Measurements from ENCODE around the gene CDPF1.

The CDPF1 gene

GRCh38 chr22:46256358-46256958 is 6.4 kb upstream of the CDPF1 start:
- DNase-seq = no peak

GRCh38 chr22:46251816-46252380 is 1.8 kb upstream of the CDPF1 start:
- DNase-seq = no peak

GRCh38 chr22:46251266-46251665 is 1.2 kb upstream of the CDPF1 start:
- DNase-seq = no peak

GRCh38 chr22:46250783-46251125 is 661 bp upstream of the CDPF1 start:
- no peak for DNase-seq

GRCh38 chr22:46247443-46247975 is 2.6 kb downstream of the CDPF1 start:
- no peak for DNase-seq

- DNase-seq = no peak
Measured at GRCh38 chr22:46246178-46246577, 3.9 kb downstream of the CDPF1 start.

GRCh38 chr22:46245511-46245910 is 4.6 kb downstream of the CDPF1 start:
- no peak for DNase-seq

- DNase-seq = no peak
Measured at GRCh38 chr22:46244771-46245170, 5.3 kb downstream of the CDPF1 start.

GRCh38 chr22:46242076-46242475 is 8.0 kb downstream of the CDPF1 start:
- no peak for DNase-seq

- DNase-seq = no peak
Measured at GRCh38 chr22:46241396-46242007, 8.6 kb downstream of the CDPF1 start.

- DNase-seq = no peak
Measured at GRCh38 chr22:46240907-46241306, 9.2 kb downstream of the CDPF1 start.

- DNase-seq = no peak
Measured at GRCh38 chr22:46240506-46240905, 9.6 kb downstream of the CDPF1 start.

- DNase-seq = no peak
Measured at GRCh38 chr22:46240073-46240472, 10.0 kb downstream of the CDPF1 start.

- no peak for DNase-seq
Measured at GRCh38 chr22:46239261-46240048, 10.6 kb downstream of the CDPF1 start.

GRCh38 chr22:46238541-46238940 is 11.6 kb downstream of the CDPF1 start:
- no peak for DNase-seq

- no peak for DNase-seq
Measured at GRCh38 chr22:46237453-46238124, 12.5 kb downstream of the CDPF1 start.

- DNase-seq = no peak
Measured at GRCh38 chr22:46234969-46235368, 15.1 kb downstream of the CDPF1 start.

- no peak for DNase-seq
Measured at GRCh38 chr22:46233231-46233630, 16.9 kb downstream of the CDPF1 start.

- DNase-seq = no peak
Measured at GRCh38 chr22:46230262-46230901, 19.7 kb downstream of the CDPF1 start.

- DNase-seq = no peak
Measured at GRCh38 chr22:46229701-46230100, 20.4 kb downstream of the CDPF1 start.

GRCh38 chr22:46226577-46226976 is 23.5 kb downstream of the CDPF1 start:
- DNase-seq = no peak

GRCh38 chr22:46225631-46226030 is 24.5 kb downstream of the CDPF1 start:
- DNase-seq = no peak

- DNase-seq = no peak
Measured at GRCh38 chr22:46224898-46225290, 25.2 kb downstream of the CDPF1 start.

All from 8988T (cell line).